Panc1 (cell line): ENCODE measurements around the gene PCGF3.

ENCODE experiments used
- POLR2AphosphoS5 ChIP-seq: IDR thresholded peaks from 2 replicates; pipeline ENCODE4 v1.6.1; 2012; ENCODE audit warnings: mild to moderate bottlenecking, low read depth, low read length, moderate library complexity
- SIN3A ChIP-seq: IDR thresholded peaks from 2 replicates; pipeline ENCODE4 v1.6.1; 2012; ENCODE audit warnings: low read depth, mild to moderate bottlenecking, low read length, moderate library complexity, borderline replicate concordance; ENCODE audit not compliant: insufficient read depth
- TCF7L2 ChIP-seq: IDR thresholded peaks from 2 replicates; pipeline ENCODE4 v1.6.1; 2011; ENCODE audit warnings: mild to moderate bottlenecking, low read depth, low read length, inconsistent platforms
- TF ChIP-seq, protein P1 (sequence below): fragments of 450-650 bp; IDR thresholded peaks from 2 replicates; pipeline ENCODE4 v1.5.1; 2017; ENCODE audit warnings: mild to moderate bottlenecking
- TF ChIP-seq, protein P2 (sequence below), 2 experiments: IDR thresholded peaks; 2 replicates each; pipeline ENCODE4 v1.6.1; 2011 to 2012; ENCODE audit warnings: low read depth in 2 of 2, control low read depth in 1 of 2, low read length in 1 of 2, mild to moderate bottlenecking in 1 of 2, moderate library complexity in 1 of 2; ENCODE audit not compliant: insufficient read depth in 1 of 2

DNA sequence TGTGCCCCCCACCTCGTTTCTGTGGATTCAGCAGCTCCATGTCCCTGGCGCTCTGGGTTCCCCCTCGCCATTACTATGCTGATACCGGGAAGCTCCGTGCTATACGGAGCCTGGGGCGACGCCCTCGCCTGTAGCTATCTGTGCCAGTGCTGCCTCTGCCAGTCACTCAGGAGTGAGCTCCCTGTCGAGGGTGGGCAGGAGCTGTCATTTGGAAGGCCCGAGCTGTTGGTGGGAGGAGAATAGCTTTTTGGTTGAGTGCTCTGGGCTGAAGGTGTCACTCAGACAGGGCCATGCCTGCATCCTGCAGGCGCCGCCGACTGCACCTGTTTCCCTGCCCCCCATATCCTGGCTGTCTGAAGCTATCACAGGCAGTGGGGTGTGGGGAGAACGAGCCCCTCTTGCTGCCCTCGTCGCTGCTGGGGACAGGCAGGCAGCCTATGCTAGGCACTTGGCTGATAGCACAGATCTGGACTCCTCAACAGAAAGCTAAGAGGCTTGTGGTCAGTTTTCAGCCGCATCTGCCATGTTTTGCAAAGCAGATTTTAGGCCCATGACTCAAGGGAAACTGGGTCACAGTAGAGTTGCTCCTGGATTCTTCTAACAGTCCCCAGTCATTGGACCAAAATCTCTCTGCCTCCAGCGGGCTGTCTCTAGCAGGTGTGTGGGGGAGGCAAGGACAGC, 88.4 kb downstream of the PCGF3 start:
- TF ChIP-seq, protein P1, sequence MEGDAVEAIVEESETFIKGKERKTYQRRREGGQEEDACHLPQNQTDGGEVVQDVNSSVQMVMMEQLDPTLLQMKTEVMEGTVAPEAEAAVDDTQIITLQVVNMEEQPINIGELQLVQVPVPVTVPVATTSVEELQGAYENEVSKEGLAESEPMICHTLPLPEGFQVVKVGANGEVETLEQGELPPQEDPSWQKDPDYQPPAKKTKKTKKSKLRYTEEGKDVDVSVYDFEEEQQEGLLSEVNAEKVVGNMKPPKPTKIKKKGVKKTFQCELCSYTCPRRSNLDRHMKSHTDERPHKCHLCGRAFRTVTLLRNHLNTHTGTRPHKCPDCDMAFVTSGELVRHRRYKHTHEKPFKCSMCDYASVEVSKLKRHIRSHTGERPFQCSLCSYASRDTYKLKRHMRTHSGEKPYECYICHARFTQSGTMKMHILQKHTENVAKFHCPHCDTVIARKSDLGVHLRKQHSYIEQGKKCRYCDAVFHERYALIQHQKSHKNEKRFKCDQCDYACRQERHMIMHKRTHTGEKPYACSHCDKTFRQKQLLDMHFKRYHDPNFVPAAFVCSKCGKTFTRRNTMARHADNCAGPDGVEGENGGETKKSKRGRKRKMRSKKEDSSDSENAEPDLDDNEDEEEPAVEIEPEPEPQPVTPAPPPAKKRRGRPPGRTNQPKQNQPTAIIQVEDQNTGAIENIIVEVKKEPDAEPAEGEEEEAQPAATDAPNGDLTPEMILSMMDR: no peak
- TF ChIP-seq, protein P2, sequence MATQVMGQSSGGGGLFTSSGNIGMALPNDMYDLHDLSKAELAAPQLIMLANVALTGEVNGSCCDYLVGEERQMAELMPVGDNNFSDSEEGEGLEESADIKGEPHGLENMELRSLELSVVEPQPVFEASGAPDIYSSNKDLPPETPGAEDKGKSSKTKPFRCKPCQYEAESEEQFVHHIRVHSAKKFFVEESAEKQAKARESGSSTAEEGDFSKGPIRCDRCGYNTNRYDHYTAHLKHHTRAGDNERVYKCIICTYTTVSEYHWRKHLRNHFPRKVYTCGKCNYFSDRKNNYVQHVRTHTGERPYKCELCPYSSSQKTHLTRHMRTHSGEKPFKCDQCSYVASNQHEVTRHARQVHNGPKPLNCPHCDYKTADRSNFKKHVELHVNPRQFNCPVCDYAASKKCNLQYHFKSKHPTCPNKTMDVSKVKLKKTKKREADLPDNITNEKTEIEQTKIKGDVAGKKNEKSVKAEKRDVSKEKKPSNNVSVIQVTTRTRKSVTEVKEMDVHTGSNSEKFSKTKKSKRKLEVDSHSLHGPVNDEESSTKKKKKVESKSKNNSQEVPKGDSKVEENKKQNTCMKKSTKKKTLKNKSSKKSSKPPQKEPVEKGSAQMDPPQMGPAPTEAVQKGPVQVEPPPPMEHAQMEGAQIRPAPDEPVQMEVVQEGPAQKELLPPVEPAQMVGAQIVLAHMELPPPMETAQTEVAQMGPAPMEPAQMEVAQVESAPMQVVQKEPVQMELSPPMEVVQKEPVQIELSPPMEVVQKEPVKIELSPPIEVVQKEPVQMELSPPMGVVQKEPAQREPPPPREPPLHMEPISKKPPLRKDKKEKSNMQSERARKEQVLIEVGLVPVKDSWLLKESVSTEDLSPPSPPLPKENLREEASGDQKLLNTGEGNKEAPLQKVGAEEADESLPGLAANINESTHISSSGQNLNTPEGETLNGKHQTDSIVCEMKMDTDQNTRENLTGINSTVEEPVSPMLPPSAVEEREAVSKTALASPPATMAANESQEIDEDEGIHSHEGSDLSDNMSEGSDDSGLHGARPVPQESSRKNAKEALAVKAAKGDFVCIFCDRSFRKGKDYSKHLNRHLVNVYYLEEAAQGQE (IDR thresholded peaks at IDR 0.05; ENCODE audit: insufficient read depth in 1 of 2, low read depth in 2 of 2, low read length in 1 of 2): no peak
- no peak for TF ChIP-seq POLR2AphosphoS5
- TF ChIP-seq SIN3A: no peak
- no peak for TF ChIP-seq TCF7L2
